Hepatocyte (in vitro differentiated cells): Measurements from ENCODE around the gene KCNN1. TPM values are rescaled to one million over a fixed set of nuclear protein-coding genes. Genes with fewer than 3 reads are reported as not detected.

Experiments used
- DNase-seq: peaks from one replicate; pipeline ENCODE4 v3.0.0-alpha.2; 2016; ENCODE audit warnings: low spot score
- H2AFZ ChIP-seq: fragments of 200-600 bp; sonication (generic); 2 replicates; pipeline ENCODE4 v1.6.0; 2016; ENCODE audit warnings: antibody characterized with exemption, mild to moderate bottlenecking
- H3K27ac ChIP-seq: fragments of 200-600 bp; sonication (generic); 2 replicates; pipeline ENCODE4 v1.5.1; 2016; ENCODE audit warnings: mild to moderate bottlenecking
- H3K27me3 ChIP-seq: fragments of 200-600 bp; sonication (generic); 2 replicates; pipeline ENCODE4 v1.6.1; 2016
- H3K36me3 ChIP-seq: fragments of 200-600 bp; sonication (generic); replicated peaks from 2 replicates; pipeline ENCODE4 v1.5.1; 2016; ENCODE audit warnings: low read depth; ENCODE audit not compliant: insufficient read depth
- H3K4me1 ChIP-seq: fragments of 200-600 bp; sonication (generic); 2 replicates; pipeline ENCODE4 v1.5.1; 2016; ENCODE audit warnings: mild to moderate bottlenecking, moderate library complexity; ENCODE audit not compliant: insufficient read depth
- H3K4me2 ChIP-seq: fragments of 200-600 bp; sonication (generic); 2 replicates; pipeline ENCODE4 v1.6.0; 2016
- H3K4me3 ChIP-seq: fragments of 200-600 bp; sonication (generic); 2 replicates; pipeline ENCODE4 v1.5.1; 2016; ENCODE audit warnings: mild to moderate bottlenecking
- H3K79me2 ChIP-seq: fragments of 200-600 bp; sonication (generic); 2 replicates; pipeline ENCODE4 v1.6.0; 2017; ENCODE audit warnings: mild to moderate bottlenecking
- H3K9me2 ChIP-seq: fragments of 200-600 bp; sonication (generic); replicated peaks from 2 replicates; pipeline ENCODE4 v1.6.0; 2017; ENCODE audit warnings: mild to moderate bottlenecking; ENCODE audit not compliant: insufficient read depth
- H3K9me3 ChIP-seq: fragments of 200-600 bp; sonication (generic); 2 replicates; pipeline ENCODE4 v1.5.1; 2016; ENCODE audit warnings: low read depth, mild to moderate bottlenecking
- H4K20me1 ChIP-seq: fragments of 200-600 bp; sonication (generic); 2 replicates; pipeline ENCODE4 v1.6.0; 2016; ENCODE audit warnings: mild to moderate bottlenecking; ENCODE audit not compliant: insufficient read depth, poor library complexity, severe bottlenecking
- CTCF ChIP-seq: fragments of 200-600 bp; sonication (generic); IDR thresholded peaks from 2 replicates; pipeline ENCODE4 v1.5.1; 2016; ENCODE audit warnings: antibody characterized with exemption, mild to moderate bottlenecking; ENCODE audit not compliant: poor library complexity
- EZH2 ChIP-seq: fragments of 200-600 bp; sonication (generic); IDR thresholded peaks from 2 replicates; pipeline ENCODE4 v1.6.1; 2016; ENCODE audit warnings: antibody characterized with exemption, mild to moderate bottlenecking, borderline replicate concordance
- EZH2phosphoT487 ChIP-seq: fragments of 200-600 bp; sonication (generic); IDR thresholded peaks from one replicate; pipeline ENCODE4 v1.6.1; 2018; ENCODE audit warnings: antibody characterized with exemption, mild to moderate bottlenecking, low read depth, moderate library complexity; ENCODE audit not compliant: unreplicated experiment, severe bottlenecking
- WGBS: methylation state at CpG from one replicate; pipeline ENCODE4 v1.1.6; 2016; ENCODE audit warnings: low lambda C conversion rate; ENCODE audit errors: missing lambda C conversion rate; 5-methylcytosine and 5-hydroxymethylcytosine counted together
- polyA plus RNA-seq: library from polyadenylated mRNA; unstranded; fragments of >200 nt; fragmentation: Nextera tagmentation; extraction: Ambion mirVana; gene quantifications from 2 replicates; pipeline ENCODE4 v1.2.1, GENCODE V29; 2016
- total RNA-seq: library from RNA; depleted of rRNA; stranded (reverse); fragments of >200 nt; gene quantifications from 2 replicates; pipeline ENCODE4 v1.2.3, GENCODE V29; 2014

KCNN1 gene
- total and polyA plus RNA-seq, 2 experiments from 2014 or later: 2.4 to 3.2 TPM

GRCh38 chr19:17977021-17977420, 10.1 kb downstream of the KCNN1 start:
- H3K79me2 ChIP-seq: no peaks in the 10 kb centered on the region
- no peak for DNase-seq
- H3K4me1 ChIP-seq: no peaks in the 10 kb centered on the region
- no peaks in the 10 kb centered on the region for H3K27me3 ChIP-seq
- no peak overlapping the region for H3K4me3 ChIP-seq
- no peaks in the 10 kb centered on the region for H3K36me3 ChIP-seq
- H4K20me1 ChIP-seq: no peaks in the 10 kb centered on the region
- H2AFZ ChIP-seq: no peak overlapping the region
- no peak overlapping the region for H3K27ac ChIP-seq
- WGBS: 90% methylated on average over 4 of the region's 4 CpGs
- H3K9me2 ChIP-seq: no peaks in the 10 kb centered on the region
- no peaks in the 10 kb centered on the region for H3K9me3 ChIP-seq
- no peak for TF ChIP-seq CTCF
- no peak for TF ChIP-seq EZH2
- no peak overlapping the region for H3K4me2 ChIP-seq

GRCh38 chr19:17977488-17977887, 10.6 kb downstream of the KCNN1 start:
- no peak overlapping the region for H3K27ac ChIP-seq
- no peak overlapping the region for H3K4me2 ChIP-seq
- no peaks in the 10 kb centered on the region for H3K27me3 ChIP-seq
- H2AFZ ChIP-seq: no peak overlapping the region
- H3K4me3 ChIP-seq: no peak overlapping the region
- no peaks in the 10 kb centered on the region for H3K9me3 ChIP-seq
- H3K79me2 ChIP-seq: no peaks in the 10 kb centered on the region
- H3K4me1 ChIP-seq: no peaks in the 10 kb centered on the region
- TF ChIP-seq EZH2phosphoT487: no peak
- TF ChIP-seq EZH2: no peak
- TF ChIP-seq CTCF: no peak
- 72% methylated on average over 7 of the region's 7 CpGs for WGBS
- H3K9me2 ChIP-seq: no peaks in the 10 kb centered on the region
- H4K20me1 ChIP-seq: no peaks in the 10 kb centered on the region
- DNase-seq: no peak
- no peaks in the 10 kb centered on the region for H3K36me3 ChIP-seq

- Histone ChIP-seq H3K79me2 (no peaks in the 10 kb centered on the region), H3K27ac (no peak overlapping the region), H3K9me3 (no peaks in the 10 kb centered on the region), H3K36me3 (no peaks in the 10 kb centered on the region), H2AFZ (no peak overlapping the region), H3K9me2 (no peaks in the 10 kb centered on the region), H3K27me3 (no peaks in the 10 kb centered on the region), H3K4me3 (no peak overlapping the region), H3K4me1 (no peaks in the 10 kb centered on the region), H4K20me1 (no peaks in the 10 kb centered on the region), H3K4me2 (no peak overlapping the region)
- 98% methylated on average over 29 of the region's 38 CpGs for WGBS
- DNase-seq: no peak
- TF ChIP-seq EZH2 (no peak), EZH2phosphoT487 (no peak), CTCF (no peak)
These were observed 14.7 kb downstream of the KCNN1 start for GRCh38 chr19:17981611-17982010.

GRCh38 chr19:17982430-17982829, 15.5 kb downstream of the KCNN1 start:
- 91% methylated on average over 22 of the region's 22 CpGs for WGBS
- TF ChIP-seq EZH2phosphoT487: no peak
- no peak for TF ChIP-seq CTCF
- no peak for TF ChIP-seq EZH2
- DNase-seq: no peak

More at GRCh38 chr19:17982430-17982829, 15.5 kb downstream of the KCNN1 start:
- H2AFZ ChIP-seq: no peak overlapping the region
- H3K4me1 ChIP-seq: no peaks in the 10 kb centered on the region
- no peak overlapping the region for H3K4me2 ChIP-seq
- H3K4me3 ChIP-seq: no peak overlapping the region
- no peaks in the 10 kb centered on the region for H3K79me2 ChIP-seq
- H3K36me3 ChIP-seq: no peaks in the 10 kb centered on the region
- no peak overlapping the region for H3K27ac ChIP-seq
- no peaks in the 10 kb centered on the region for H3K27me3 ChIP-seq
- H3K9me3 ChIP-seq: no peaks in the 10 kb centered on the region
- no peaks in the 10 kb centered on the region for H3K9me2 ChIP-seq
- H4K20me1 ChIP-seq: no peaks in the 10 kb centered on the region
